Neural cell (in vitro differentiated cells): Measurements from ENCODE around the gene DIPK1C.

Experiments used
- CTCF ChIP-seq: fragments of 450-650 bp; IDR thresholded peaks from 2 replicates; pipeline ENCODE4 v1.5.1; 2014; ENCODE audit warnings: antibody characterized with exemption, mild to moderate bottlenecking, moderate library complexity; ENCODE audit not compliant: poor library complexity, severe bottlenecking
- RAD21 ChIP-seq: fragments of 450-650 bp; conservative IDR thresholded peaks from 2 replicates; pipeline ENCODE4 v1.6.1; 2014; ENCODE audit warnings: antibody characterized with exemption, mild to moderate bottlenecking, moderate library complexity

- TF ChIP-seq CTCF (no peak), RAD21 (no peak)
Observed at GRCh38 chr18:74399091-74399887, 57.8 kb downstream of the DIPK1C start.
